ENCODE results near the gene DPYSL4. TPM values are rescaled to one million over a fixed set of nuclear protein-coding genes. Genes with fewer than 3 reads are reported as not detected.
"Not testable (repeated sequence)": the region's sequence is repeated elsewhere in the genome, so short reads cannot be mapped to it uniquely, and the experiment has no call there.

DPYSL4 gene
- polyA plus RNA-seq, 10 donors: 1.6 to 4.9 (median 3.5) TPM

DNA sequence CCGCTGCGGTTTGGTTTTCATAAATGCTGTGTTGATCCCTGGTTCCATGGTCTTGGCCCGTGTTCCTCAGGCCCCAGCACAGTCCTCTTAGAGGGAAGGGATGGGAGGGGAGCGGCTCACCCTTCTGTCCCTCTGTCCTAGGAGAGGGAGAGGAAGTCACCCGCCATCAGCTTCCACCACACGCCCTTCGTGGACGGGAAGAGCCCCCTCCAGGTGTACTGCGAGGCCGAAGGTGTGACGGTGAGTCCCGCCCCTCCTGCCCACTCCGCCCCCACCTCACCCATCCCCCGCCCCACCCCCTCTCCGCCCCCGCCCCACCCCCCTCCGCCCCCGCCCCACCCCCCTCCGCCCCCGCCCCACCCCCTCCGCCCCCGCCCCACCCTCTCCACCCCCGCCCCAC is 37.5 kb upstream of the DPYSL4 start:
- no peak for DNase-seq

DNA sequence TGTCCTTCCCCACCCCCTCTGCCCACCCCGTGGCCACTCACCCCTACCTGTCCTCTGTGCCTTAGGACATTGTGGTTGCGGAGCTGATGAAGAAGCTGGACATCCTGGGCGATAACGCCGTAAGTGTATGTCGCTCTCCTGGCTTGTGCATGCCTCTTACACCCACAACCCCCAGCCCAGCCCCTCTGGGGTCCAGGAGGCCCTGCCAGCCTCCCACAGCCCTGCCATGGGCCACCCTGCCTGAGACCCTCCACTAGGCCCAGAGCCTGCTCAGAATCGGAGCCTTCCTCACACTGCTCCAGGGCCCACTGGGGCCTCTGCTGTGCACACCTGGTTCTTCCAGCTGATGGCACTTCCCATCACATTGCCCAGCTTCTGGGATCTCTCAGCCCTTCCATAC is 36.8 kb upstream of the DPYSL4 start:
- DNase-seq: no peak

DNA sequence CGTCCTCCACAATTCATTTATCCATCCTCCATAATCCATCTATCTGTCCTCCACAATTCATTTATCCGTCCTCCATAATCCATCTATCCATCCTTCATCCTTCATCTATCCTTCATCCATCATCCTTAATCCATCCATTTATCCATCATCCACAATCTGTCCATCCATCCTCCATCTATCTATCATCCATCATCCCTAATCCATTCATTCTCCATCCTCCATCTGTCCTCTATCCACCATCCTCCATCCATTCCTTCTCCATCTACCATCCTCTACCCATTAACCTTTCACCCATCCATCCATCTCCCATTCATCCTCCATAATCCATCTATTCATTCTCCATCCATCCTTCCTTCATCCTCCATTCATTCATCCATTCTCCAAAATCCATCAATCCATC is 36.0 kb upstream of the DPYSL4 start:
- no peak for DNase-seq

DNA sequence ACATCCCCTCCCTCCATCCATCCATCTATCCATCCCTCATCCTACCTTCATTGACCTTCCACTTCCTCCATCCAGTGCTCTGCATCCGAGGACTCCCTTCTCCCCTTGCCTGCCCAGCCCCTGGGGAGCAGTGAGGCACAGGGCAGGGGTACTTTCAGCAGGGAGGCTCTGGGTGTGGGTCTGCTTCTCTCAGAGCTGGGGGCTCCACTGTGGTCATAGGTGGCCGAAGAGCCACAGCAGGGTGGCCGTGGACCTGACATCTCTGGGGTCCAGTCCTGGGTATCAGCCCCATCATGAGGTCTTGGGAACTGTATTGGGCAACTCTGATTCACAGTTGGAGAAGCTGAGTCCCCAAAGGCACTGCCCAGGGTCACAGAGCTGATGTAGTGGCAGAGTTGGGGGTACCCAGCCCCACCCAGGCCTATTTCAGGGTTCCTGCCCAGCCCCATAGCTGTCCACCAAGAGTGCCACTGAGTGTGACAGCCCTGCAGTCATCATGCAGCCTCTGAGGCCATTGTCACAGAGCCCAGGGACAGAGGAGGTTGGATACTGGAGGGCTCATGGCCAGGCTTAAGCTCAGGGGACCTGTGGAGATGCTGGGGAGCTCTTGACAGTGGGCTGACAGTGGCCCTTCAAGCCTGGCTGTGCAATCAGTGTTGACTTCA is 35.3 kb upstream of the DPYSL4 start:
- no peak for DNase-seq

DNA sequence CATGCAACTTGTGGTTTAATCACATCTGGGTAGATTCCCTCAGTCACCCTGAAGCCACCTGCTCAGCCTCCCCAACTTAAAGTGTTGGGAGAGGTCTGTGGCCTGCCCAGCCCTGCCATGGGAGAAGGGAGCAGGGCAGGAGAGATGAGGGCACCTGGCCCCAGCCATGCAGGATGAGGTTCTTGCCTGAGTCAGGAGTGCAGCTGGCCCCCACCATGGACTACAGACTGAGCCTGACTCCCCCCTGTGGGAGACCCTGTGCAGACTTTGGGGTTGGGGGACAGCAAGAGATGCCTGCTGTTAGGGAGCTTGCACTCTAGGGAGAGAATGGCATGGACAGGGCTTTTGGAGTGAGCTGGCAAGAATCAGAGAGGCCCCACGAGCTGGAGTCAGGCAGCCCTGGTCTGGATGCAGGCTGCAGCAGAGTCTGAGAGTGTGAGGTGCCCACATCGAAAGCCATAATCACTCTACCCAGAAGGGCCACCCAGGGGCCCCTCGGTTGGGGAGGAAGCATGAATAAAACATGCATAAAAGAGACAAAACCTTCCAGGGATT is 34.7 kb upstream of the DPYSL4 start:
- no peak for DNase-seq

DNA sequence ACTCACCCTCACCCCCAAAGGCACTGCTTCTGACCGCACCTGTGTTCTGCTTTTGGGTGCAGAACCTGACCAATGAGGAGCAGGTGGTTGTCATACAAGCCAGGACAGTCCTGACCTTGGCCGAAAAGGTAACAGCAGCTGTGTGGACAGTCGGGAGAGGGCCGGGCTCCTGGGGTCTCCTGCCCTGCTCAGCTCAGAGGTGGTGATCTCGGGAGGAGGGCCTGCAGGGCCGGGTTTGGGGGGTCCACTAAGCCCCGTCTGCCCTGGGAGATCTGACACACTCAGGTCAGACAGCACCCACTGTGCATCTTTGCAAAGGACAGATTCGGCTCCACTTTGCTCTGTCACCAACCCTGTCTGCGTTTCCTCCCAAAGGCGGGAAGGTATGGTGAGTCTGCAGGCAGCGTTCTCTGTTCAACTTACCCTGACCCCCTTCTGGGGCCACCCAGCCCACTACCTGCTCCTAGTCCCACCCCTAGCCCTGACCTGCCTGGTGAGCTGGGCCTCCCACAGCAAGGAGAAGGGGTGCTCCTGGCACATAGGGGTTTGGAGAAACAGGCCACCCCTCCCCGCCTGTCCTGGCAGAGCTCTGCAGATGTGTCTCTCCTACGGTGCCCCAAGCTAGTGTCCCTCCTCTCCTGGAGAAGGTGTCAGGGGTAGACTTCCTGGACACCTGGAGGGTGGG is 33.7 kb upstream of the DPYSL4 start:
- no peak for DNase-seq

DNA sequence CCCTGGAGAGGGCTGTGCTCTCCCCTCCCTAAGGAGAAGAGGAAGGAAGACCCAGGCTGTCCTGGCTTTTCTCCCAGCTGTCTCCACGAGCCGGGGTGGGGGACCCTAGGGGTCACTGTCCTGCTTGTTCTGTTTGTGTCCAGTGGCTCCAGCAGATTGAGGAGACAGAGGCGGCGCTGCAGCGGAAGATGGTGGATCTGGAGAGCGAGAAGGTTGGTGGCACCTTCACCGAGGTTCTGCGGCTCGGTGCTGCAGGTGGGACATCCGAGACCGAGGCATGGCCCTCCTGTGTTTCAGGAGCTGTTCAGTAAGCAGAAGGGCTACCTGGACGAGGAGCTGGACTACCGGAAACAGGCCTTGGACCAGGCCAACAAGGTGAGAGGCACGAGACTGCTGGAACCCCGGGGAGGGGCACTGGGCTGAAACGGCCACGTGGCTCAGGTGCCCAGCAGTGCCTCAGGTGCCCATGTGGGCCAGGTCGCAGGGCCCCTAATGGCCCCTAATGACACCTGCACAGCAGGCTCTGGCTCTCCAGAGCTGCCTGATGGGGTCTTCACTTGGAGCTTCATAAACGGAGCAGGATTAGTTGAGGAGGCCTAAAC is 33.0 kb upstream of the DPYSL4 start:
- no peak for DNase-seq

DNA sequence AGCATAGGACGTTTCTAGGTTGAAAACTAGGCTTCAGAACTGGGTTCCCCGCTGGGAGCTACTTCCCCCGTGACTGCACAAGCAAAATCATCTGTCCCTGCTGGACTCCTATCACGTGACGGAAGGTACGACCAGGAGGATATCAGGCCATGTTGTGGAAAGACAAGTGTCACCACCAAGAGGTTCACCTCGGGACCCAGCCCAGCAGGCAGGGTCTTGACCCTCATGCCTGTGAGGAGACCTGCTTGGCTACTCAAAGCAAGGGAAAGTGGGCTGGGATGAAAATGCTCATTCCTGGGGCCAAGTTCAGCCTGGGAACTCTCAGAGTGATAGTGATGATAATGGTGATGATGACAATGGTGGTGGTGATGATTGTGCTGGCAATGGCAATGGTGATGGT is 32.3 kb upstream of the DPYSL4 start:
- no peak for DNase-seq

DNA sequence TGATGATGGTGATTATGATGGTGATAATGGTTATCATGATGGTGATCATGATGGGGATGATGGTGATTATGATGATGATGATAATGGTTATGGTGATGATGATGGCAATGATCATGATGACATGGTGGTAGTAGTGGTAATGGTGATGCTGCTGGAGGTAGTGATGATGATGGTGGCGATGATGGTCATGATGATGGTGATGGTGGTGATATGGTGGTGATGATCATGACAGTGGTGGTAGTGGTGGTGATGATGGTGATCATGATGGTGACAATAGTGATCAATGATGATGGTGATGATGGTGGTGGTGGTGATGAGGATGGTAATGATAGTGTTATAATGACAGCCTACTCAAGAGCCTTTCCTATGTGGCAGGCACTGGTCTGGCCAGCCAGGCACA is 31.8 kb upstream of the DPYSL4 start:
- DNase-seq: no peak

DNA sequence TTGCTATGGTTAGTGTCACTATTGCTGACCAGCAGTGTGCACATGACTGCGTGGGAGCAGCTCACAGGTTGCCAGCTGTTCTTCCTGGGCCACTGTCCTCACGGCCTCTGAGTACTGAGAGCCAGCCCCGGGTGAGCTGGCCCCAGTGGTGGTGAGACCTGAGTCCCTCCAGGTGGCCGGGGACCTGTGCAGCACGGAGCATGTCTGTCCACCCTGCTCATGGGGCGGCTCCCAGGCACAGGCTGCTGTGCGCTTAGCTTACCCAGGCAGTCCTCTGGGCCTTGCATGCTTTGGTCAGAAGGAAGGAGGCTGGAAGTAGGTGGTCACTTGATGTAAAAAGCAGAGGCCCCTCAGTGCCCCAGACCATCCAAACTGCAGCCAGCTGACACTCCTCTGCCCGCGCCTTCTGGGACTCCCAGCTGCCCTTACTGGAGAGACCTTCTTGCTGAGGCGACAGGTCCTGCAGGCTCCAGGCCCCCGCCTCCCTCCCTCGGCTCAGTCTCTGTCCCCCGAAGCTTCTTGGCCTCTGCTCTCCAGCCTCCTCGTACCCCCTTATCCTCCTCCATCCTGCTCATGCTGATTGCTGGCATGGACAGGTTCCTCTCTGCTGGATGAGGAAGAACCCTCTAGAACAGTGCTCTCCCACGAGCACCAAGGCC is 30.9 kb upstream of the DPYSL4 start:
- no peak for DNase-seq

DNA sequence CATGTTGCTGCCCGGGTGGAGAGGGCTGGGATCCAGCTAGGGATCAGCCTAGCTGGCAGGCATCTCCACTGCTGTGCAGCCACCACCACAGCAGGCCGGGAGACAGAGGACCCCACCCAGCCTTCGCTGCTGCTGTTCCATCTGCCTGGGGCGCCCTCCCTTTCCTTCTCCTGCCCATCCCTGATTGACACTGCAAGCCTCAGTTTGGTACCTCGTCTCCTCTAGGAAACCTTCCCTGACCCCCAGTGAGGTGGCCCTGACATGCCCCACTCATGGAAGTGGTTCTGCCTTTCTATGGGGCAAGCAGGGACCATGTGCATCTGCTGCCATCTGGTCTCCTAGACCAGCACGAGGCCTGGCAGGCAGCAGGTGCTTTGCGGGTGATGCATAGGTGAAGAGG is 30.4 kb upstream of the DPYSL4 start:
- no peak for DNase-seq

DNA sequence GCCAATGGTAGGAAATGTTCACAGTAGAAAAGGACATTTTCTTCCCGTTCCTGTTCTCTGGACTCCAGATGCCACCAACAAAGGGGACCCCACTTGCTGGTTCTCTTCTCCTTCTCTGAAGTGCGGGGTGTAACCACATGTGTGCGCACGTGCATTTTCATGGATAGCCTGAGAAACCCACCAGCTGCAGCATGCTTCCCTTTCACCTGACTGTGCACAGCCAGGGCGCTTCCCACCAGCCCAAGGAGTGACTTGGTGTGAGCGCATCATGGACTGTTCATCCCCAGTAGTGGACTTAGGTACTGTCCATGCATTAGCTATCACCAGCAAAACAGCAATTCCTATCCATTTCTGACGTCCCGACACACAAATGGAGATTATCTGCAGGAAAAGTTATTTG is 29.6 kb upstream of the DPYSL4 start:
- DNase-seq: no peak

DNA sequence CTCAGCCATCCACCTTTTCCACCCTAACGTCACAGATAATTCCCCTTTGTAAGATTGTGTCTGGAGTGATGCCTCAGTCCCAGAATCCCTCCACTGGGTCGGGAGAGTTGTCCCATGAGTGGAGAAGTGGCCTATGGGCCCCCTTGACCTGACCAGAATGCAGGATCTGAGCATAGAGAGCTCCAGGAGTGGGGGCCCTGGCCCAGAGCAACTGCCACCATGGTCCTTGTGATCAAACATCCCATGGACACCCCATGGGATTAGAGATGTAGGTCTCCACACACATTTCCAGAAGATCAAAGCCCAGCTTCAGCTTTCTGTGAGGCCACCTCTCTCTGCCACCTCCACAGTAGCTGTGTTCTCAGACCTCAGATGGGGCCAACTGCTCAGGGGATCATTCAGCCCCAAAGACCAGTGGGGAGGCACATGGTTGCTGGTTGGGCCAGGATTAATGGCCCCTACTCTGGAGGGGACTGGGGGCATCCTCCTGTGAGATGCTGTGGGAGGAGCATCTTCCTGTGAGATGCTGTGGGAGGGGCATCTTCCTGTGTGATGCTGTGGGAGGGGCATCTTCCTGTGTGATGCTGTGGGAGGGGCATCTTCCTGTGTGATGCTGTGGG is 28.5 kb upstream of the DPYSL4 start:
- no peak for DNase-seq

DNA sequence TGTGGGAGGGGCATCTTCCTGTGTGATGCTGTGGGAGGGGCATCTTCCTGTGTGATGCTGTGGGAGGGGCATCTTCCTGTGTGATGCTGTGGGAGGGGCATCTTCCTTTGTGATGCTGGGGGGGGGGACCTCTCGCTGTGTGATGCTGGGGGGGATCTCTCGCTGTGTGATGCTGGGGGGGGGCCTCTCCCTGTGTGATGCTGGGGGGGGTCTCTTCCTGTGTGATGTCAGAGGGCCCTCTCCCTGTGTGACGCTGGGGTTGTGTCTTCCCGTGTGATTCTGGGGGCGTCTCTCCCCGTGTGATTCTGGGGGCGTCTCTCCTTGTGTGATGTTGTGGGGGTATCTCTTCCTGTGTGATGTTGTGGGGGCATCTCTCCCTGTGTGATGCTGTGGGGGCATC is 27.9 kb upstream of the DPYSL4 start:
- no peak for DNase-seq

DNA sequence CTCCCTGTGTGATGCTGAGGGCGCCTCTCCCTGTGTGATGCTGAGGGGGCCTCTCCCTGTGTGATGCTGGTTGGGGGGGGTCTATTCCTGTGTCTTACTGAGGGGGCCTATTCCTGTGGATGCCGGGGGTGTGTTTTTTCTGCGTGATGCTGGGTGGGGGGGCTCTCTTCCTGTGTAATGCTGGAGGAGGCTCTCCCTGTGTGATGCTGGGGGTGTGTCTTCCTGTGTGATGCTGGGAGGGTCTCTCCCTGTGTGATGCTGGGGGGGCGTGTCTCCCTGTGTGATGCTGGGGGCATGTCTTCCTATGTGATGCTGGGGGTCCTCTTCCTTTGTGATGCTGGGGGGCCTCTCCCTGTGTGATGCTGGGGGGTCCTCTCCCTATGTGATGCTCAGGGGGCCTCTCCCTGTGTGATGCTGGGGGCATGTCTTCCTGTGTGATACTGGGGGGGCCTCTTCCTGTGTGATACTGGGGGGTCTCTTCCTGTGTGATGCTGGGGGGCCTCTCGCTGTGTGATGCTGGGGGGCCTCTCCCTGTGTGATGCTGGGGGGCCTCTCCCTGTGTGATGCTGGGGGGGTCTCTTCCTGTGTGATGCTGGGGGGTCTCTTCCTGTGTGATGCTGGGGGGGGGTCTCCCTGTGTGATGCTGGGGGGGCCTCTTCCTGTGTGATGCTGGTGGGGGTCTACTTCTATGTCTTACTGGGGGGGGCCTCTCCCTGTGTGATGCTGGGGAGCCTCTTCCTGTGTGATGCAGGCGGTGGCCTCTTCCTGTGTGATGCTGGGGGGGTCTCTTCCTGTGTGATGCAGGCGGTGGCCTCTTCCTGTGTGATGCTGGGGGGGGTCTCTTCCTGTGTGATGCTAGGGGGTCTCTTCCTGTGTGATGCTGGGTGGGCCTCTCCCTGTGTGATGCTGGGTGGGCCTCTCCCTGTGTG is 27.2 kb upstream of the DPYSL4 start:
- DNase-seq: not testable (repeated sequence)

DNA sequence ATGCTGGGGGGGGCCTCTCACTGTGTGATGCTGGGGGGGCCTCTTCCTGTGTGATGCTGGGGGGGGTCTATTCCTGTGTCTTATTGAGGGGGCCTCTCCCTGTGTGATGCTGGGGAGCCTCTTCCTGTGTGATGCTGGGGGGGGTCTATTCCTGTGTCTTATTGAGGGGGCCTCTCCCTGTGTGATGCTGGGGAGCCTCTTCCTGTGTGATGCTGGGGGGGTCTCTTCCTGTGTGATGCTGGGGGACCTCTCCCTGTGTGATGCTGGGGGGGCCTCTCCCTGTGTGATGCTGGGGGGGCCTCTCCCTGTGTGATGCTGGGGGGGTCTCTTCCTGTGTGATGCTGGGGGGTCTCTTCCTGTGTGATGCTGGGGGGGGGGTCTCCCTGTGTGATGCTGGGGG is 26.5 kb upstream of the DPYSL4 start:
- not testable (repeated sequence) for DNase-seq

DNA sequence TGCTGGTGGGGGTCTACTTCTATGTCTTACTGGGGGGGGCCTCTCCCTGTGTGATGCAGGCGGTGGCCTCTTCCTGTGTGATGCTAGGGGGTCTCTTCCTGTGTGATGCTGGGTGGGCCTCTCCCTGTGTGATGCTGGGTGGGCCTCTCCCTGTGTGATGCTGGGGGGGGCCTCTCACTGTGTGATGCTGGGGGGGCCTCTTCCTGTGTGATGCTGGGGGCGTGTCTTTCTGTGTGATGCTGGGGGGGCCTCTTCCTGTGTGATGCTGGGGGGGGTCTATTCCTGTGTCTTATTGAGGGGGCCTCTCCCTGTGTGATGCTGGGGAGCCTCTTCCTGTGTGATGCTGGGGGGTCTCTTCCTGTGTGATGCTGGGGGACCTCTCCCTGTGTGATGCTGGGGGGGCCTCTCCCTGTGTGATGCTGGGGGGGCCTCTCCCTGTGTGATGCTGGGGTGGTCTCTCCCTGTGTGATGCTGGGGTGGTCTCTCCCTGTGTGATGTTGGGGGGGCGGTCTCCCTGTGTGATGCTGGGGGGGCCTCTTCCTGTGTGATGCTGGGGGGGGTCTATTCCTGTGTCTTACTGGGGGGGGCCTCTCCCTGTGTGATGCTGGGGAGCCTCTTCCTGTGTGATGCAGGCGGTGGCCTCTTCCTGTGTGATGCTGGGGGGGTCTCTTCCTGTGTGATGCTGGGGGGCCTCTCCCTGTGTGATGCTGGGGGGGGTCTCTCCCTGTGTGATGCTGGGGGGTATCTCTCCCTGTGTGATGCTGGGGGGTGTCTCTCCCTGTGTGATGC is 25.7 kb upstream of the DPYSL4 start:
- not testable (repeated sequence) for DNase-seq

DNA sequence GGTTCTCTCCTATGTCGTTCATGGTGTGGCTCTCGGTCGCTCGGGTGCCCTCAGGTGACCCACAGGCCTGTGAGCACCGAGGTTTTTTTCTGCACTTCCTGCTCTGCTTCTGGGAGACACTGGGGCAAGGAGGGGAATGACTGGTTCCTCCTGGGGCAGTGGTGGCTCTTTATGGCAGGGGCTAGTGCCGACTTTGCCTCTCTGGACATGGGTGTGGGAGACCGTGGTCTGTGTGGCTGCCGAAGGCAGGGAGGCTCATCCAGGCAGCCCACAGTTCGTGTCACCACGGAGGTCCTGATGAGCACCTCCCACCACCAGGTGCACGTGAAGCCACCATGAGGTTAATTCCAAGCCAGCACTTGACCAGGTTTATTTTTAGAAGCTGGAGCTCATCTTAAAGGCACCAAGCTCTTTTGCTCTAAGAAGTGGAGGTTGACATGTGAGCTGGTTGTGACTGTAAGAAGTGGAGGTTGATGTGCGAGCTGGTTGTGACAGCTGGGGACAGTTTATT is 24.7 kb upstream of the DPYSL4 start:
- peak in 1 of 3 donors; percentile 29 for DNase-seq

DNA sequence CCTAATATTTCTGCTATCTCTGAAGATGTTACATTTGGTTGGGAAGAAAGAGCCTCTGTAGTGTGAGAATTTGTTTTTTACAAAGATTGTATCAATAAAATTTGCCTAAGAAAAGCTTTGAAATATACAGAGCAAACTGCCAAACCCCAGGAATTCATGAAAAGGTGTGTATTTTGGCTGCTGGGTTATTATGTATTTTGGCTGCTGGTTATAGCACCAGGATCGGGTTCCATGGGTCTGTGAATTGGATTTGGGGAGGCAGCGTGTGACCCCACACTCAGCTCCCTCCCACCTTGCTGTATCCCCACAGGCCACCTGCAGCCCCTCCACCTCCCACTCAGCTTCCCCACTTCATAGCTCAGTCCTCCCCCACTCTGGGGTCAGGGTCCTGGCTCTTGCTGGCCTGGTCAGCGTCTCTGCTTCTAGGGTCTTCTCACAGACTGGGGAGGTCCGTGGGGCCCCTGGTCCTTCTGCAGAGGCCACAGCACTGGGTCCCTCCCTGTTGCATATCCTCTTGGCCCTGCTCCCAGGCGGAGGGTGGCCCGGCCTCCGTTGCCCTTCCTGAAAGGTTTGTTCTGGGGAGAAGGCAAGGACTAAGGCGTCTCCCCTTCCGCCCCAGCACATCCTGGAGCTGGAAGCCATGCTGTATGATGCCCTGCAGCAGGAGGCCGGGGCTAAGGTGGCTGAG is 24.0 kb upstream of the DPYSL4 start:
- no peak for DNase-seq

Measured in muscle of back (tissue), 11 donors.